ENCODE results near the gene PLAU. TPM values are rescaled to one million over a fixed set of nuclear protein-coding genes. Genes with fewer than 3 reads are reported as not detected.

Gene PLAU
- total RNA-seq, 2 experiments from 2014 or later, result 0.16 TPM; not detected in 1

Other genes with a start within 250 kb of the PLAU start
- 10 to 100 TPM in 1 of 2 experiments, 1 to 10 TPM in 1; 7.1 to 10.3 TPM for gene AGAP5, start 213.0 kb upstream of the PLAU start, total RNA-seq
- 10 to 100 TPM; 84.6 to 88.2 TPM for gene SEC24C, start 166.8 kb upstream of the PLAU start, total RNA-seq
- 10 to 100 TPM; 12.7 to 37.1 TPM for gene CHCHD1, start 129.1 kb upstream of the PLAU start, total RNA-seq
- gene ZSWIM8, start 125.5 kb upstream of the PLAU start, total RNA-seq, result 10 to 100 TPM; 40.1 to 67.3 TPM
- gene NDST2, start 99.5 kb upstream of the PLAU start, total RNA-seq, result 10 to 100 TPM; 54.7 to 65.0 TPM
- 10 to 100 TPM; 16.4 to 19.4 TPM for gene CAMK2G, start 36.6 kb upstream of the PLAU start, total RNA-seq
- gene VCL, start 87.0 kb downstream of the PLAU start, total RNA-seq, result 10 to 100 TPM; 20.7 to 22.7 TPM
- gene AP3M1, start 239.7 kb downstream of the PLAU start, total RNA-seq, result 10 to 100 TPM; 41.9 to 42.0 TPM
- 10 to 100 TPM; 53.7 to 55.0 TPM for gene ADK, start 240.1 kb downstream of the PLAU start, total RNA-seq

All from activated CD4-positive, alpha-beta T cell treated with anti-CD3 and anti-CD28 coated beads for 36 hours (primary cell).